Tibial artery (tissue), 4 donors: ENCODE results near the gene EVC2.

Source experiments
- DNase-seq, 2 donors: peaks; one replicate each; pipeline ENCODE4 v3.0.0-alpha.2; 2019
- H3K27ac ChIP-seq, 2 donors: fragments of 200-600 bp; sonication (generic) in 1 of 2; 1 replicate in 1 of 2; 2 replicates in 1 of 2; pipeline ENCODE4 v1.5.1; 2018 to 2019; ENCODE audit warnings: mild to moderate bottlenecking in 1 of 2
- H3K27me3 ChIP-seq, 2 donors: fragments of 200-600 bp; sonication (generic) in 1 of 2; one replicate each; pipeline versions ENCODE4 v1.5.1 to v1.6.0; 2016 to 2019
- H3K36me3 ChIP-seq, 3 donors: fragments of 200-600 bp; sonication (generic) in 2 of 3; one replicate each; pipeline ENCODE4 v1.5.1; 2016 to 2019; ENCODE audit warnings: mild to moderate bottlenecking in 2 of 3
- H3K4me1 ChIP-seq, 4 donors: fragments of 200-600 bp; sonication (generic) in 2 of 4; 1 replicate in 3 of 4; 2 replicates in 1 of 4; pipeline ENCODE4 v1.5.1; 2016 to 2019
- H3K4me3 ChIP-seq, 2 donors: fragments of 200-600 bp; sonication (generic) in 1 of 2; 1 replicate in 1 of 2; 2 replicates in 1 of 2; pipeline ENCODE4 v1.5.1; 2018 to 2019; ENCODE audit warnings: mild to moderate bottlenecking in 2 of 2
- H3K9me3 ChIP-seq, 3 donors: fragments of 200-600 bp; sonication (generic) in 1 of 3; one replicate each; pipeline ENCODE4 v1.5.1; 2016 to 2019
- CTCF ChIP-seq, 2 experiments: fragments of 200-600 bp in 1 of 2; fragments of 450-650 bp in 1 of 2; IDR thresholded peaks; one replicate each; pipeline ENCODE4 v1.5.1; 2017 to 2019; ENCODE audit warnings: antibody characterized with exemption in 2 of 2, mild to moderate bottlenecking in 1 of 2, moderate library complexity in 1 of 2
- intact Hi-C: fragments of 100-400 bp; cut with DNase I; formaldehyde crosslinking; loops from one replicate; pipeline ENCODE4 v1.15.0; 2023; ENCODE audit warnings: low total_unique reads

EVC2 gene

GRCh38 chr4:5561286-5561685 is 147.1 kb downstream of the EVC2 start:
- Histone ChIP-seq H3K4me1 (no peaks in the 10 kb centered on the region), H3K27me3 (no peaks in the 10 kb centered on the region), H3K27ac (no peak overlapping the region), H3K36me3 (peaks cover 79 to 82% (median 82%) of the 10 kb centered on the region in 3 donors), H3K9me3 (no peaks in the 10 kb centered on the region), H3K4me3 (no peak overlapping the region)
- no peak for DNase-seq
- intact Hi-C loops, result no loop called here
- no peak for TF ChIP-seq CTCF (IDR thresholded peaks at IDR 0.05)

GRCh38 chr4:5558502-5558901 is 149.9 kb downstream of the EVC2 start:
- no peak for DNase-seq
- no peak overlapping the region for H3K4me3 ChIP-seq
- no peaks in the 10 kb centered on the region for H3K9me3 ChIP-seq
- intact Hi-C loops, result no loop called here
- no peaks in the 10 kb centered on the region for H3K4me1 ChIP-seq
- no peaks in the 10 kb centered on the region for H3K27me3 ChIP-seq
- TF ChIP-seq CTCF (IDR thresholded peaks at IDR 0.05), result no peak
- H3K36me3 ChIP-seq, result peaks cover 68 to 75% (median 68%) of the 10 kb centered on the region in 3 donors
- no peak overlapping the region for H3K27ac ChIP-seq

GRCh38 chr4:5554376-5554775 is 154.0 kb downstream of the EVC2 start:
- H3K9me3 ChIP-seq, result peaks cover 0 to 6% (median 0%) of the 10 kb centered on the region in 3 donors
- no peaks in the 10 kb centered on the region for H3K27me3 ChIP-seq
- DNase-seq, result no peak
- peaks cover 57 to 70% (median 58%) of the 10 kb centered on the region in 3 donors for H3K36me3 ChIP-seq
- no peaks in the 10 kb centered on the region for H3K4me1 ChIP-seq
- intact Hi-C loops, result no loop called here
- TF ChIP-seq CTCF (IDR thresholded peaks at IDR 0.05), result no peak
- H3K27ac ChIP-seq, result no peak overlapping the region
- no peak overlapping the region for H3K4me3 ChIP-seq

GRCh38 chr4:5553801-5554200 is 154.6 kb downstream of the EVC2 start:
- TF ChIP-seq CTCF (IDR thresholded peaks at IDR 0.05), result no peak

GRCh38 chr4:5552451-5552850 is 155.9 kb downstream of the EVC2 start:
- Histone ChIP-seq H3K4me1 (no peaks in the 10 kb centered on the region), H3K27ac (no peak overlapping the region), H3K4me3 (no peak overlapping the region), H3K9me3 (peaks cover 0 to 8% (median 0%) of the 10 kb centered on the region in 3 donors), H3K27me3 (no peaks in the 10 kb centered on the region), H3K36me3 (peaks cover 38 to 71% (median 55%) of the 10 kb centered on the region in 3 donors)
- DNase-seq, result no peak
- intact Hi-C loops, result no loop called here
- no peak for TF ChIP-seq CTCF (IDR thresholded peaks at IDR 0.05)

More at GRCh38 chr4:5553801-5554200, 154.6 kb downstream of the EVC2 start:
- H3K4me1 ChIP-seq, result no peaks in the 10 kb centered on the region
- DNase-seq, result no peak
- H3K27me3 ChIP-seq, result no peaks in the 10 kb centered on the region
- H3K4me3 ChIP-seq, result no peak overlapping the region
- peaks cover 52 to 70% (median 55%) of the 10 kb centered on the region in 3 donors for H3K36me3 ChIP-seq
- H3K27ac ChIP-seq, result no peak overlapping the region
- peaks cover 0 to 8% (median 0%) of the 10 kb centered on the region in 3 donors for H3K9me3 ChIP-seq
- intact Hi-C loops, result no loop called here
